Thoracic aorta (tissue), 2 donors: ENCODE results near the gene HEATR1. TPM values are rescaled to one million over a fixed set of nuclear protein-coding genes. Genes with fewer than 3 reads are reported as not detected.
A peak's percentile ranks its signal among the peaks of the same experiment; 100 is the strongest.
"Not testable (repeated sequence)": the region's sequence is repeated elsewhere in the genome, so short reads cannot be mapped to it uniquely, and the experiment has no call there.

Experiments used
- ATAC-seq: fragments of 150-250 bp; one replicate; pipeline ENCODE4 v1.8.0; 2017; ENCODE audit warnings: low read depth; ENCODE audit not compliant: insufficient number of reproducible peaks, low FRiP score
- DNase-seq: peaks from one replicate; pipeline ENCODE4 v3.0.0-alpha.2; 2020; ENCODE audit warnings: low spot score
- H3K27ac ChIP-seq, 2 donors: fragments of 200-600 bp; sonication (generic); 1 replicate in 1 of 2; 2 replicates in 1 of 2; pipeline ENCODE4 v1.5.1; 2016; ENCODE audit warnings: mild to moderate bottlenecking in 2 of 2, moderate library complexity in 2 of 2
- H3K27me3 ChIP-seq: fragments of 200-600 bp; sonication (generic); replicated peaks from 2 replicates; pipeline ENCODE4 v1.6.0; 2016; ENCODE audit warnings: mild to moderate bottlenecking; ENCODE audit not compliant: insufficient read depth
- H3K36me3 ChIP-seq: fragments of 200-600 bp; sonication (generic); one replicate; pipeline ENCODE4 v1.5.1; 2016
- H3K4me1 ChIP-seq, 2 donors: fragments of 200-600 bp; sonication (generic); 1 replicate in 1 of 2; 2 replicates in 1 of 2; pipeline versions ENCODE4 v1.5.1 to v1.6.0; 2016; ENCODE audit warnings: low read depth in 2 of 2, mild to moderate bottlenecking in 1 of 2; ENCODE audit not compliant: control insufficient read depth in 1 of 2
- H3K4me3 ChIP-seq: fragments of 200-600 bp; sonication (generic); 2 replicates; pipeline ENCODE4 v1.5.1; 2016; ENCODE audit warnings: mild to moderate bottlenecking
- H3K9me3 ChIP-seq: fragments of 200-600 bp; sonication (generic); 2 replicates; pipeline ENCODE4 v1.5.1; 2016
- CTCF ChIP-seq: fragments of 200-600 bp; sonication (generic); IDR thresholded peaks from one replicate; pipeline ENCODE4 v1.5.1; 2019; ENCODE audit warnings: antibody characterized with exemption
- total RNA-seq, 2 donors: library from RNA; depleted of rRNA; stranded (reverse); fragments of >200 nt; gene quantifications; one replicate each; pipeline versions ENCODE4 v1.1.0 to v1.2.3, GENCODE V29; 2016

HEATR1 gene
- total RNA-seq, 2 donors from 2014 or later, result 15.6 to 43.5 TPM

GRCh38 chr1:236604905-236605806 is 840 bp upstream of the HEATR1 start:
- Histone ChIP-seq H3K4me3 (peak overlapping the region; percentile 82), H3K9me3 (no peaks in the 10 kb centered on the region), H3K27me3 (no peaks in the 10 kb centered on the region), H3K27ac (peak overlapping the region; percentile 83 to 84), H3K36me3 (no peaks in the 10 kb centered on the region), H3K4me1 (peaks cover 5 to 21% of the 10 kb centered on the region in 2 donors)
- ATAC-seq (no peak), DNase-seq (no peak)
- no peak for TF ChIP-seq CTCF

- no peak for DNase-seq
- H3K9me3 ChIP-seq, result no peaks in the 10 kb centered on the region
- no peaks in the 10 kb centered on the region for H3K27me3 ChIP-seq
Measured at GRCh38 chr1:236602171-236602570, 2.1 kb downstream of the HEATR1 start.

GRCh38 chr1:236590553-236591150 is 13.7 kb downstream of the HEATR1 start:
- Histone ChIP-seq H3K4me3 (no peak overlapping the region), H3K4me1 (no peaks in the 10 kb centered on the region), H3K27ac (no peak overlapping the region), H3K9me3 (no peaks in the 10 kb centered on the region), H3K36me3 (peaks cover 30% of the 10 kb centered on the region), H3K27me3 (no peaks in the 10 kb centered on the region)
- no peak for DNase-seq
- no peak for TF ChIP-seq CTCF
- no peak for ATAC-seq

More at GRCh38 chr1:236602171-236602570, 2.1 kb downstream of the HEATR1 start:
- no peak overlapping the region for H3K4me3 ChIP-seq
- no peak for ATAC-seq
- TF ChIP-seq CTCF, result no peak
- peaks cover 2% of the 10 kb centered on the region for H3K36me3 ChIP-seq
- peaks cover 5 to 21% of the 10 kb centered on the region in 2 donors for H3K4me1 ChIP-seq
- no peak overlapping the region for H3K27ac ChIP-seq

GRCh38 chr1:236589531-236589930 is 14.8 kb downstream of the HEATR1 start:
- no peaks in the 10 kb centered on the region for H3K9me3 ChIP-seq
- H3K27ac ChIP-seq, result no peak overlapping the region
- no peak overlapping the region for H3K4me3 ChIP-seq
- no peaks in the 10 kb centered on the region for H3K4me1 ChIP-seq
- TF ChIP-seq CTCF, result no peak
- no peaks in the 10 kb centered on the region for H3K27me3 ChIP-seq
- peaks cover 31% of the 10 kb centered on the region for H3K36me3 ChIP-seq
- ATAC-seq (no peak), DNase-seq (no peak)

GRCh38 chr1:236581528-236581927 is 22.8 kb downstream of the HEATR1 start:
- Histone ChIP-seq H3K36me3 (peaks cover 40% of the 10 kb centered on the region), H3K9me3 (no peaks in the 10 kb centered on the region), H3K27ac (no peak overlapping the region), H3K27me3 (no peaks in the 10 kb centered on the region), H3K4me3 (no peak overlapping the region), H3K4me1 (no peaks in the 10 kb centered on the region)
- DNase-seq, result no peak
- no peak for ATAC-seq
- no peak for TF ChIP-seq CTCF

- H3K4me1 ChIP-seq, H3K4me3 ChIP-seq, H3K27ac ChIP-seq, DNase-seq, H3K27me3 ChIP-seq, H3K9me3 ChIP-seq, ATAC-seq: not testable (repeated sequence)
- peaks cover 40% of the 10 kb centered on the region for H3K36me3 ChIP-seq
Measured at GRCh38 chr1:236580404-236580803, 23.9 kb downstream of the HEATR1 start.
